Mesothelial cell of epicardium (in vitro differentiated cells): Measurements from ENCODE around the gene NHLRC3. TPM values are rescaled to one million over a fixed set of nuclear protein-coding genes. Genes with fewer than 3 reads are reported as not detected.

ENCODE experiments used
- DNase-seq, 2 experiments: peaks; one replicate each; pipeline ENCODE4 v3.0.0; 2021; ENCODE audit warnings: low spot score in 2 of 2; ENCODE audit not compliant: unreplicated experiment in 2 of 2
- H3K27ac Mint-ChIP-seq: 2 replicates; pipeline ENCODE4 v1.8.0; 2021; ENCODE audit warnings: mixed read lengths
- H3K27me3 Mint-ChIP-seq: 2 replicates; pipeline ENCODE4 v1.8.0; 2021; ENCODE audit warnings: low read depth, mixed read lengths
- H3K36me3 Mint-ChIP-seq: 2 replicates; pipeline ENCODE4 v1.8.0; 2021; ENCODE audit warnings: mixed read lengths
- H3K4me1 Mint-ChIP-seq: 2 replicates; pipeline ENCODE4 v1.8.0; 2021; ENCODE audit warnings: mixed read lengths
- H3K4me3 Mint-ChIP-seq: 2 replicates; pipeline ENCODE4 v1.8.0; 2021; ENCODE audit warnings: mild to moderate bottlenecking, moderate library complexity, mixed read lengths
- H3K9me3 Mint-ChIP-seq: 2 replicates; pipeline ENCODE4 v1.8.0; 2021; ENCODE audit warnings: mixed read lengths
- total RNA-seq: library from RNA; stranded (reverse); gene quantifications from 3 replicates; pipeline ENCODE4 v1.2.1, GENCODE V29; 2021
- TF ChIP-seq, protein P1 (sequence below): fragments of 200-600 bp; sonication (generic); IDR thresholded peaks from one replicate; pipeline ENCODE4 v1.5.0; 2021; ENCODE audit warnings: antibody characterized with exemption; ENCODE audit not compliant: unreplicated experiment

Gene NHLRC3
- total RNA-seq, 1 donor from 2014 or later, result 42.2 TPM

DNA sequence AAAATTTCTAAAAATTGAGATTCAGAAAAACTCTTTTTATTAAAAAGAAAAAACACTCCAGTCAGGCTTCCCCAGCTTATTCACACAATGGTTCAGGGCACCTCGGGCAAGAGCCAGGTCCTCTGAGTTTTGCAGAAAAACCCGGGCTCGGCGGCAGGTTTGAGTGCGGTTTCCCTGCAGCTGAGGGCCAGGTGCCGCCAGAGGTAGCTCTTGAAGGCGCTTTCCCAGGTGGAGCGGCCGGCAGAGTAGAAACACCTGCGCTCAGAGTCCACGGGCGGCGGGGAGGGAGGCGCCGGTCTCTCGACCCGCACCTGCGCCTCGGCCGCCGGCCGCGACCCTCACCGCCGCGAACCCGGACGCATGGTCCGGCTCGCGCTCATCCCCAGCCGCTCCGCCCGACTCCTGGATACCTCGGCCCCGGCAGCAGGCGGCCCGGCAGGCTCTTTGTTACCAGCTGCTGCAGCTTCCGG lies 811 bp upstream of the NHLRC3 start:
- peak overlapping the region; percentile 98 for H3K27ac Mint-ChIP-seq
- TF ChIP-seq, protein P1, sequence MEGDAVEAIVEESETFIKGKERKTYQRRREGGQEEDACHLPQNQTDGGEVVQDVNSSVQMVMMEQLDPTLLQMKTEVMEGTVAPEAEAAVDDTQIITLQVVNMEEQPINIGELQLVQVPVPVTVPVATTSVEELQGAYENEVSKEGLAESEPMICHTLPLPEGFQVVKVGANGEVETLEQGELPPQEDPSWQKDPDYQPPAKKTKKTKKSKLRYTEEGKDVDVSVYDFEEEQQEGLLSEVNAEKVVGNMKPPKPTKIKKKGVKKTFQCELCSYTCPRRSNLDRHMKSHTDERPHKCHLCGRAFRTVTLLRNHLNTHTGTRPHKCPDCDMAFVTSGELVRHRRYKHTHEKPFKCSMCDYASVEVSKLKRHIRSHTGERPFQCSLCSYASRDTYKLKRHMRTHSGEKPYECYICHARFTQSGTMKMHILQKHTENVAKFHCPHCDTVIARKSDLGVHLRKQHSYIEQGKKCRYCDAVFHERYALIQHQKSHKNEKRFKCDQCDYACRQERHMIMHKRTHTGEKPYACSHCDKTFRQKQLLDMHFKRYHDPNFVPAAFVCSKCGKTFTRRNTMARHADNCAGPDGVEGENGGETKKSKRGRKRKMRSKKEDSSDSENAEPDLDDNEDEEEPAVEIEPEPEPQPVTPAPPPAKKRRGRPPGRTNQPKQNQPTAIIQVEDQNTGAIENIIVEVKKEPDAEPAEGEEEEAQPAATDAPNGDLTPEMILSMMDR, result no peak
- H3K4me1 Mint-ChIP-seq, result peaks cover 52% of the 10 kb centered on the region
- no peak for DNase-seq
- H3K4me3 Mint-ChIP-seq, result peak overlapping the region; percentile 97
- no peaks in the 10 kb centered on the region for H3K27me3 Mint-ChIP-seq
- H3K9me3 Mint-ChIP-seq, result no peaks in the 10 kb centered on the region
- H3K36me3 Mint-ChIP-seq, result no peaks in the 10 kb centered on the region

DNA sequence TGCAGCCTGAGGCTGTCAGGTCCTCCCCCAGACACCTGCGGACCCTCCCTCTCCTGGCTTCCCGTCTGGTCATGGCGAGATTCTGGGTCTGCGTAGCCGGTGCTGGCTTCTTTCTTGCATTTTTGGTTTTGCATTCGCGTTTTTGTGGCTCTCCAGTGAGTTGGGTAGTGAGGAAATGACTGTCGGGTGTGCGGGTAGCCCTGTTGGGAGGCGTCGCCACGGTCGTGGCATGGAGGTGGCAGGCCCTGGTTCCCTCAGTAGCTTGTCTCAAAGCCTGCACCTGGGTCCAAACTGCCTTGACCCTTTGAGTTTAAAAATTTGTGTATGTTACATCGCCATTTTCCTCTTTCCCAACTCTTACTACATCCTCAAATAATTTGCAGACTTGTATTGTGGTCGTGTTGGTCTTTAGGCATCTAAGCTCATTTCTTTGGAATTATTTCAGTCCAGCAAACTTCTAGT lies 344 bp downstream of the NHLRC3 start:
- Mint-ChIP-seq H3K27me3 (no peaks in the 10 kb centered on the region), H3K4me1 (peaks cover 52% of the 10 kb centered on the region), H3K4me3 (peak overlapping the region; percentile 97), H3K36me3 (peaks cover 3% of the 10 kb centered on the region), H3K27ac (peak overlapping the region; percentile 98), H3K9me3 (no peaks in the 10 kb centered on the region)
- DNase-seq, result no peak
- TF ChIP-seq, protein P1, result no peak

GRCh38 chr13:39039041-39039440 lies 785 bp downstream of the NHLRC3 start:
- TF ChIP-seq, protein P1, result no peak
- Mint-ChIP-seq H3K27me3 (no peaks in the 10 kb centered on the region), H3K4me1 (peaks cover 47% of the 10 kb centered on the region), H3K36me3 (peaks cover 3% of the 10 kb centered on the region), H3K27ac (peak overlapping the region; percentile 98), H3K4me3 (peak overlapping the region; percentile 97), H3K9me3 (no peaks in the 10 kb centered on the region)
- no peak for DNase-seq

GRCh38 chr13:39040206-39040605 lies 1.9 kb downstream of the NHLRC3 start:
- H3K36me3 Mint-ChIP-seq, result peaks cover 10% of the 10 kb centered on the region
- H3K27ac Mint-ChIP-seq, result no peak overlapping the region
- H3K4me3 Mint-ChIP-seq, result peak overlapping the region; percentile 20
- H3K9me3 Mint-ChIP-seq, result no peaks in the 10 kb centered on the region
- H3K4me1 Mint-ChIP-seq, result peaks cover 37% of the 10 kb centered on the region
- TF ChIP-seq, protein P1, result no peak
- H3K27me3 Mint-ChIP-seq, result no peaks in the 10 kb centered on the region
- no peak for DNase-seq

DNA sequence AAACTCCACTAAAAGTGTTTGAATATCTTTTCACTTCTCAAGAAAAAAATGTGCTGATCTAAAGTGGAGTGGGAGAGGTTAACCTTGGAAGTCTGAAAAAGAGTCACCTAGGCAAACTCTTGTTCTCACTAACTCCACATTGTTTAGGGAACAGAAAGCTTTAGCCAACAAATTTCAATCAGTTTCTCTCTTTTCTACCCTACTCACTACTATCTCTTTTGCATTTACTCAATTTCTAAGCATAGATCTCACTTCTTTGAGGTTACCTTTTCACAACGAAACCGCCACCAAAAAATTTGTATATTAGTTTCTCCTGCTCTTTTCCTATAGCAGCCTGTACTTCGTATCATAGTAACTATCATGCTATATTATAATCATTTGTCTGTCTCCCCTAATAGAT lies 6.3 kb downstream of the NHLRC3 start:
- no peak for DNase-seq
- Mint-ChIP-seq H3K4me1 (peaks cover 33% of the 10 kb centered on the region), H3K27ac (no peak overlapping the region), H3K4me3 (no peak overlapping the region), H3K9me3 (no peaks in the 10 kb centered on the region), H3K36me3 (peaks cover 10% of the 10 kb centered on the region), H3K27me3 (no peaks in the 10 kb centered on the region)
- TF ChIP-seq, protein P1, result no peak

GRCh38 chr13:39047560-39047959 lies 9.3 kb downstream of the NHLRC3 start:
- H3K9me3 Mint-ChIP-seq, result no peaks in the 10 kb centered on the region
- TF ChIP-seq, protein P1, result no peak
- H3K4me3 Mint-ChIP-seq, result no peak overlapping the region
- no peak for DNase-seq
- peaks cover 22% of the 10 kb centered on the region for H3K4me1 Mint-ChIP-seq
- H3K27ac Mint-ChIP-seq, result peak overlapping the region; percentile 62
- no peaks in the 10 kb centered on the region for H3K27me3 Mint-ChIP-seq
- H3K36me3 Mint-ChIP-seq, result peaks cover 9% of the 10 kb centered on the region
